ENCODE results near the gene SLC24A3.

The SLC24A3 gene

DNA sequence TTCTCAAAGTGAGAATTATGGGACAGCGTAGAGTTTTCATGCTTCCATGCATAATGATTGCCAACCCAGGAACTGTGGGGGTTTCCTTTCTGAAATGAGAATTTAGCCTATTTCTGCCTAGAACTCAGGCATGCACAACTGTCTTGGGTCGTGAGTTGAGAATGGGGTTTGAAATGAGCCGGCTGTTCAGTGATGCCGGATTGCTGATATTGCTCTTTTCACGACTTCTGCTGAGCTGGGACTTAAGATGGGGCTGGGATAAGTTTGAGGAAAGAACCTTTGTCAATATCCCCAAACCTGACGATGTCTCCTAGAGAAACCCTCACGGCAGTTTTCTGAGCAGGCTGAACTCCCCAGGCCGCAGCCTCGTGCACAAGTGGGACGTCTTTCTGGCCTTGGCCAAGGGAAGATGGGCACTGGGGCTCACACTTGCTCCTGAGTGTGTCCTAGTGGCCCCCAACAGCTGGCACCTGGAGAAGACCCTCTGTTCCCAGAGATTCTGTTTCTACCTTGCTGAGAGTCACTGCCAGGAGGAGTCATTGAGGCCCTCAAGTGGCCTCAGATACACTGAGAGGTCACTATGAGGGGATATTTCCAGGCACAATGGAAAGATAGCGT is 511.5 kb downstream of the SLC24A3 start:
- Histone ChIP-seq H3K36me3 (ENCODE audit: control insufficient read depth in 2 of 2, insufficient read depth in 1 of 2, low read length in 2 of 2) (no peaks in the 10 kb centered on the region), H3K4me3 (ENCODE audit: low read depth, low read length) (no peak overlapping the region), H3K27ac (ENCODE audit: extremely low read depth, low read depth, low read length) (no peak overlapping the region), H3K4me1 (ENCODE audit: control insufficient read depth, insufficient read depth, low read length) (no peaks in the 10 kb centered on the region), H3K9me3 (ENCODE audit: control insufficient read depth, insufficient read depth, low read depth, low read length) (no peaks in the 10 kb centered on the region)
- ChIA-PET POLR2A (no interaction called here), CTCF (no interaction called here)
- TF ChIP-seq ZNF549 (tag by site-specific recombination; IDR thresholded peaks at IDR 0.05) = no peak
- TF ChIP-seq YY2 (tag by site-specific recombination; IDR thresholded peaks at IDR 0.05) = no peak
- no peak for TF ChIP-seq HOXA7 (CRISPR knock-in tag; IDR thresholded peaks at IDR 0.05; ENCODE audit: borderline replicate concordance)
- TF ChIP-seq, protein P1, sequence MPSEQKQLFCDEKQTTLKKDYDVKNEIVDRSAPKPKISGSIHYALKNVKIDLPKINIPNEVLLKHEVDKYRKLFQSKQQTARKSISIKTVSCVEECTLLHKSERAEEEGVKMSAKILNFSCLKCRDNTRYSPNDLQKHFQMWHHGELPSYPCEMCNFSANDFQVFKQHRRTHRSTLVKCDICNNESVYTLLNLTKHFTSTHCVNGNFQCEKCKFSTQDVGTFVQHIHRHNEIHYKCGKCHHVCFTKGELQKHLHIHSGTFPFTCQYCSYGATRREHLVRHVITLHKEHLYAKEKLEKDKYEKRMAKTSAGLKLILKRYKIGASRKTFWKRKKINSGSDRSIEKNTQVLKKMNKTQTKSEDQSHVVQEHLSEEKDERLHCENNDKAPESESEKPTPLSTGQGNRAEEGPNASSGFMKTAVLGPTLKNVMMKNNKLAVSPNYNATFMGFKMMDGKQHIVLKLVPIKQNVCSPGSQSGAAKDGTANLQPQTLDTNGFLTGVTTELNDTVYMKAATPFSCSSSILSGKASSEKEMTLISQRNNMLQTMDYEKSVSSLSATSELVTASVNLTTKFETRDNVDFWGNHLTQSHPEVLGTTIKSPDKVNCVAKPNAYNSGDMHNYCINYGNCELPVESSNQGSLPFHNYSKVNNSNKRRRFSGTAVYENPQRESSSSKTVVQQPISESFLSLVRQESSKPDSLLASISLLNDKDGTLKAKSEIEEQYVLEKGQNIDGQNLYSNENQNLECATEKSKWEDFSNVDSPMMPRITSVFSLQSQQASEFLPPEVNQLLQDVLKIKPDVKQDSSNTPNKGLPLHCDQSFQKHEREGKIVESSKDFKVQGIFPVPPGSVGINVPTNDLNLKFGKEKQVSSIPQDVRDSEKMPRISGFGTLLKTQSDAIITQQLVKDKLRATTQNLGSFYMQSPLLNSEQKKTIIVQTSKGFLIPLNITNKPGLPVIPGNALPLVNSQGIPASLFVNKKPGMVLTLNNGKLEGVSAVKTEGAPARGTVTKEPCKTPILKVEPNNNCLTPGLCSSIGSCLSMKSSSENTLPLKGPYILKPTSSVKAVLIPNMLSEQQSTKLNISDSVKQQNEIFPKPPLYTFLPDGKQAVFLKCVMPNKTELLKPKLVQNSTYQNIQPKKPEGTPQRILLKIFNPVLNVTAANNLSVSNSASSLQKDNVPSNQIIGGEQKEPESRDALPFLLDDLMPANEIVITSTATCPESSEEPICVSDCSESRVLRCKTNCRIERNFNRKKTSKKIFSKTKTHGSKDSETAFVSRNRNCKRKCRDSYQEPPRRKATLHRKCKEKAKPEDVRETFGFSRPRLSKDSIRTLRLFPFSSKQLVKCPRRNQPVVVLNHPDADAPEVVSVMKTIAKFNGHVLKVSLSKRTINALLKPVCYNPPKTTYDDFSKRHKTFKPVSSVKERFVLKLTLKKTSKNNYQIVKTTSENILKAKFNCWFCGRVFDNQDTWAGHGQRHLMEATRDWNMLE (tag by site-specific recombination; conservative IDR thresholded peaks at IDR 0.05; ENCODE audit: low read depth) = no peak
- TF ChIP-seq, protein P2, sequence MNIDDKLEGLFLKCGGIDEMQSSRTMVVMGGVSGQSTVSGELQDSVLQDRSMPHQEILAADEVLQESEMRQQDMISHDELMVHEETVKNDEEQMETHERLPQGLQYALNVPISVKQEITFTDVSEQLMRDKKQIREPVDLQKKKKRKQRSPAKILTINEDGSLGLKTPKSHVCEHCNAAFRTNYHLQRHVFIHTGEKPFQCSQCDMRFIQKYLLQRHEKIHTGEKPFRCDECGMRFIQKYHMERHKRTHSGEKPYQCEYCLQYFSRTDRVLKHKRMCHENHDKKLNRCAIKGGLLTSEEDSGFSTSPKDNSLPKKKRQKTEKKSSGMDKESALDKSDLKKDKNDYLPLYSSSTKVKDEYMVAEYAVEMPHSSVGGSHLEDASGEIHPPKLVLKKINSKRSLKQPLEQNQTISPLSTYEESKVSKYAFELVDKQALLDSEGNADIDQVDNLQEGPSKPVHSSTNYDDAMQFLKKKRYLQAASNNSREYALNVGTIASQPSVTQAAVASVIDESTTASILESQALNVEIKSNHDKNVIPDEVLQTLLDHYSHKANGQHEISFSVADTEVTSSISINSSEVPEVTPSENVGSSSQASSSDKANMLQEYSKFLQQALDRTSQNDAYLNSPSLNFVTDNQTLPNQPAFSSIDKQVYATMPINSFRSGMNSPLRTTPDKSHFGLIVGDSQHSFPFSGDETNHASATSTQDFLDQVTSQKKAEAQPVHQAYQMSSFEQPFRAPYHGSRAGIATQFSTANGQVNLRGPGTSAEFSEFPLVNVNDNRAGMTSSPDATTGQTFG (tag by site-specific recombination; IDR thresholded peaks at IDR 0.05; ENCODE audit: borderline replicate concordance) = no peak
- TF ChIP-seq ZNF664 (tag by site-specific recombination; IDR thresholded peaks at IDR 0.05) = no peak
- TF ChIP-seq, protein P3, sequence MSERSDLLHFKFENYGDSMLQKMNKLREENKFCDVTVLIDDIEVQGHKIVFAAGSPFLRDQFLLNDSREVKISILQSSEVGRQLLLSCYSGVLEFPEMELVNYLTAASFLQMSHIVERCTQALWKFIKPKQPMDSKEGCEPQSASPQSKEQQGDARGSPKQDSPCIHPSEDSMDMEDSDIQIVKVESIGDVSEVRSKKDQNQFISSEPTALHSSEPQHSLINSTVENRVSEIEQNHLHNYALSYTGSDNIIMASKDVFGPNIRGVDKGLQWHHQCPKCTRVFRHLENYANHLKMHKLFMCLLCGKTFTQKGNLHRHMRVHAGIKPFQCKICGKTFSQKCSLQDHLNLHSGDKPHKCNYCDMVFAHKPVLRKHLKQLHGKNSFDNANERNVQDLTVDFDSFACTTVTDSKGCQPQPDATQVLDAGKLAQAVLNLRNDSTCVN (tag by site-specific recombination; optimal IDR thresholded peaks at IDR 0.05) = no peak
- no peak for TF ChIP-seq ZNF830 (tag by site-specific recombination; IDR thresholded peaks at IDR 0.05; ENCODE audit: low read depth)

DNA sequence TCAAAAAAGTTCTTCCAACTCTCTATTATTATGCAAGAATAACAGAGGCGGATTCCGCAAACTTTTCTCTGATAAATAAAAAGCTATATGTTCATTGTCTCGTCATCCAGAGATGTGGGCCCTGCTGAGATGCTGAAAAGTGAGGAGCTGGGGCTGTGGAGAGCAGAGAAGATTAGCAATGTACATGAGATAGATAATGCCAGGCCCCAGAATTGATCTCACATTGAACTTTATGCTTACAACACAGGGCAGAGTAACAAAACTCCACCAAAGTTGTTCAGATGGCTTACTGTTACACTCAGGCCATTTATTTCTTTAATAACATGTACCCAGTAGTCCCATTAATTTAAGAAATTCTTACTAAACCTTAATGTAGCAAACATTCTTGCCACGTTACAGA is 512.9 kb downstream of the SLC24A3 start:
- H3K36me3 ChIP-seq (ENCODE audit: control insufficient read depth in 2 of 2, insufficient read depth in 1 of 2, low read length in 2 of 2) = no peaks in the 10 kb centered on the region
- no peaks in the 10 kb centered on the region for H3K9me3 ChIP-seq (ENCODE audit: control insufficient read depth, insufficient read depth, low read depth, low read length)
- no peaks in the 10 kb centered on the region for H3K4me1 ChIP-seq (ENCODE audit: control insufficient read depth, insufficient read depth, low read length)
- ChIA-PET CTCF (no interaction called here), POLR2A (no interaction called here)
- no peak for TF ChIP-seq ZNF529 (tag by site-specific recombination; IDR thresholded peaks at IDR 0.05; ENCODE audit: insufficient replicate concordance)
- no peak for TF ChIP-seq PRDM1 (tag by site-specific recombination; IDR thresholded peaks at IDR 0.05)
- TF ChIP-seq, protein P4, sequence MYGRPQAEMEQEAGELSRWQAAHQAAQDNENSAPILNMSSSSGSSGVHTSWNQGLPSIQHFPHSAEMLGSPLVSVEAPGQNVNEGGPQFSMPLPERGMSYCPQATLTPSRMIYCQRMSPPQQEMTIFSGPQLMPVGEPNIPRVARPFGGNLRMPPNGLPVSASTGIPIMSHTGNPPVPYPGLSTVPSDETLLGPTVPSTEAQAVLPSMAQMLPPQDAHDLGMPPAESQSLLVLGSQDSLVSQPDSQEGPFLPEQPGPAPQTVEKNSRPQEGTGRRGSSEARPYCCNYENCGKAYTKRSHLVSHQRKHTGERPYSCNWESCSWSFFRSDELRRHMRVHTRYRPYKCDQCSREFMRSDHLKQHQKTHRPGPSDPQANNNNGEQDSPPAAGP (tag by site-specific recombination; IDR thresholded peaks at IDR 0.05) = no peak
- TF ChIP-seq ZNF76 (tag by site-specific recombination; IDR thresholded peaks at IDR 0.05; ENCODE audit: borderline replicate concordance, low read depth) = no peak
- no peak for TF ChIP-seq SP3 (tag by site-specific recombination; IDR thresholded peaks at IDR 0.05)
- TF ChIP-seq REPIN1 (tag by site-specific recombination; IDR thresholded peaks at IDR 0.05; ENCODE audit: low read depth) = no peak
- TF ChIP-seq ZNF585B (tag by site-specific recombination; IDR thresholded peaks at IDR 0.05) = no peak
- no peak for TF ChIP-seq ZBTB21 (tag by site-specific recombination; IDR thresholded peaks at IDR 0.05)
- no peak for TF ChIP-seq ZXDB (tag by site-specific recombination; IDR thresholded peaks at IDR 0.05)
- TF ChIP-seq ZNF768 (tag by site-specific recombination; IDR thresholded peaks at IDR 0.05) = no peak
- no peak for TF ChIP-seq ZNF416 (tag by site-specific recombination; IDR thresholded peaks at IDR 0.05)
- no peak for TF ChIP-seq FEZF1 (tag by site-specific recombination; IDR thresholded peaks at IDR 0.05)
- TF ChIP-seq, protein P5, sequence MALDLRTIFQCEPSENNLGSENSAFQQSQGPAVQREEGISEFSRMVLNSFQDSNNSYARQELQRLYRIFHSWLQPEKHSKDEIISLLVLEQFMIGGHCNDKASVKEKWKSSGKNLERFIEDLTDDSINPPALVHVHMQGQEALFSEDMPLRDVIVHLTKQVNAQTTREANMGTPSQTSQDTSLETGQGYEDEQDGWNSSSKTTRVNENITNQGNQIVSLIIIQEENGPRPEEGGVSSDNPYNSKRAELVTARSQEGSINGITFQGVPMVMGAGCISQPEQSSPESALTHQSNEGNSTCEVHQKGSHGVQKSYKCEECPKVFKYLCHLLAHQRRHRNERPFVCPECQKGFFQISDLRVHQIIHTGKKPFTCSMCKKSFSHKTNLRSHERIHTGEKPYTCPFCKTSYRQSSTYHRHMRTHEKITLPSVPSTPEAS (tag by site-specific recombination; IDR thresholded peaks at IDR 0.05) = no peak
- TF ChIP-seq, protein P6, sequence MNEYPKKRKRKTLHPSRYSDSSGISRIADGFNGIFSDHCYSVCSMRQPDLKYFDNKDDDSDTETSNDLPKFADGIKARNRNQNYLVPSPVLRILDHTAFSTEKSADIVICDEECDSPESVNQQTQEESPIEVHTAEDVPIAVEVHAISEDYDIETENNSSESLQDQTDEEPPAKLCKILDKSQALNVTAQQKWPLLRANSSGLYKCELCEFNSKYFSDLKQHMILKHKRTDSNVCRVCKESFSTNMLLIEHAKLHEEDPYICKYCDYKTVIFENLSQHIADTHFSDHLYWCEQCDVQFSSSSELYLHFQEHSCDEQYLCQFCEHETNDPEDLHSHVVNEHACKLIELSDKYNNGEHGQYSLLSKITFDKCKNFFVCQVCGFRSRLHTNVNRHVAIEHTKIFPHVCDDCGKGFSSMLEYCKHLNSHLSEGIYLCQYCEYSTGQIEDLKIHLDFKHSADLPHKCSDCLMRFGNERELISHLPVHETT (tag by site-specific recombination; IDR thresholded peaks at IDR 0.05) = no peak
- no peak overlapping the region for H3K4me3 ChIP-seq (ENCODE audit: low read depth, low read length)
- no peak overlapping the region for H3K27ac ChIP-seq (ENCODE audit: extremely low read depth, low read depth, low read length)
